Stimulated activated CD4-positive, alpha-beta T cell treated with anti-CD3 and anti-CD28 coated beads, TNF-alpha, amount 100 ng/mL, for 1 hour (primary cell): ENCODE results near the gene CDADC1.

Experiments
- DNase-seq, 3 donors: peaks; one replicate each; pipeline ENCODE4 v3.0.0-alpha.2; 2020; ENCODE audit warnings: low read depth in 3 of 3, low spot score in 1 of 3

CDADC1 gene

GRCh38 chr13:49235856-49236431, 11.8 kb upstream of the CDADC1 start:
- no peak for DNase-seq

- no peak for DNase-seq
Observed at GRCh38 chr13:49238621-49239020, 9.1 kb upstream of the CDADC1 start.

DNA sequence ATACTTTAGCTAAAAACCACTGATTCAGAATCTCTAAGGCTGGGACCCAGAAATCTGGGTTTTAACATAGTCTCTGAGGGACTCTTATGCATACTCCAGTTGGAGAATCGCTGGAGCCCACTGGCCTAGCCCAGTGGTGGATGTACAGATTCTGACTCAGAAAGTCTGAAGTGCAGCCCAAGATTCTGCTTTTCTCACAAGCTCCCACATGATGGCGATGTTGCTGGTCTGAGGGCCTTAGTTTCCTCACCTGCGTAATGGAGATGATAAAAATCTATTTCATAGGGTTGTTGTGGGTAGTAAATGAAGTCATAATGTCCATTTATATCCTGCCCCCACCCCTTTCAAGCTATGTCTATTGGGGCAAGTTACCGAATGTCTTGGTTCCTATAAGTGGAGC, 7.7 kb upstream of the CDADC1 start:
- DNase-seq = no peak

DNA sequence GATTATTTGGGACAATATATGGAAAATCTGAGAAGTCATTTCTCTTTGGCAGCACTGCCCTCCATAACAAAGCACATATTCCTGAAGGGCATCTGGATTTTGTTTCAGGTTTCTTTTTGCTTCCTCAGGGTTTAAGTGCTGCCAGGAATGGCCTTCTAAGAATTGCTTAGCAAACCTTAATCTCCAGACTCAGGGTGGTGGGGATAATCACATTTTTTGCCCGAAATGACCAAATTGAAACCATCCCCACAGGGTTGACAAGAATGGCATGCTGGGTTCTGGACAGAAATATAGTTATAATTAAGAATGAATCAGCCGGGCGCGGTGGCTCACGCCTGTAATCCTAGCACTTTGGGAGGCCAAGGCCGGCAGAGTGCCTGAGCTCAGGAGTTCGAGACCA, 6.4 kb upstream of the CDADC1 start:
- DNase-seq = no peak

GRCh38 chr13:49245101-49245500, 2.6 kb upstream of the CDADC1 start:
- DNase-seq = no peak

GRCh38 chr13:49246850-49247642, 679 bp upstream of the CDADC1 start:
- no peak for DNase-seq

- DNase-seq = no peak
Observed at GRCh38 chr13:49248622-49249002, 887 bp downstream of the CDADC1 start.

DNA sequence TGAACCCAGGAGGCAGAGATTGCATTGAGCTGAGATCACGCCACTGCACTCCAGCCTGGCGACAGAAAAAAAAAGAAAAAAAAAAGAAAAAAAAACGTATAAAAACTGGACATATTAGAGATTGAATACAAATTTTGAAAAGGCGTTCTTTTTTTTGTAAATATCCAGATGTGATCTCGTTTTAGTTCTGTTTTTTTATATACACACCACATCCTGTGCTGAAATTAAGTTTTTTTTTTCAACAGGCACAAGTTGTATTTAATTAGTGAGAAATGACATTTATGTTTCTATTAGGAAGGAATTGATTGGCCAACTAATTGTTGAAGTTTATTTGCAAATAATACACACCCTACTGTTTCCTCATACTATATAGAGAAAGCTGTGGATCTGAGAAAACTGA, 3.6 kb downstream of the CDADC1 start:
- DNase-seq = no peak

GRCh38 chr13:49253310-49253709, 5.6 kb downstream of the CDADC1 start:
- DNase-seq = no peak

DNA sequence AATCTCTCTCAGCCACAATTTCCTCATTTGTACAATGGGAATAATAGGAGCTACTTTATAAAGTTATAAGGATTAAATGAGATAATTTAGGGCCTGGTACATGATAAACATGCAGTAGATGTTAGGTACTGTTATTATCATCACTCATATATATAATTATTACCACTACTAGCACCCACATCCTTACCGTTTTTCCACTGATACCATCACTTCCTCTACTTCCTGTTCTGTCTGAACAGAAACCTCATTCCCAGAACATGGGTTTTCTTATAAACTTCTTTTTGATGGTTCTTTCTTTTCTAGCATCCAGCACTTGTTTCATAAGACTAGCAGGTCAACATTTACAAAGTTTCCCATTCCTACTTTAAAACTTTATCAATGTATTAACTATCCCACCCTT, 6.3 kb downstream of the CDADC1 start:
- no peak for DNase-seq

- DNase-seq = no peak
Observed at GRCh38 chr13:49256841-49257240, 9.1 kb downstream of the CDADC1 start.

DNA sequence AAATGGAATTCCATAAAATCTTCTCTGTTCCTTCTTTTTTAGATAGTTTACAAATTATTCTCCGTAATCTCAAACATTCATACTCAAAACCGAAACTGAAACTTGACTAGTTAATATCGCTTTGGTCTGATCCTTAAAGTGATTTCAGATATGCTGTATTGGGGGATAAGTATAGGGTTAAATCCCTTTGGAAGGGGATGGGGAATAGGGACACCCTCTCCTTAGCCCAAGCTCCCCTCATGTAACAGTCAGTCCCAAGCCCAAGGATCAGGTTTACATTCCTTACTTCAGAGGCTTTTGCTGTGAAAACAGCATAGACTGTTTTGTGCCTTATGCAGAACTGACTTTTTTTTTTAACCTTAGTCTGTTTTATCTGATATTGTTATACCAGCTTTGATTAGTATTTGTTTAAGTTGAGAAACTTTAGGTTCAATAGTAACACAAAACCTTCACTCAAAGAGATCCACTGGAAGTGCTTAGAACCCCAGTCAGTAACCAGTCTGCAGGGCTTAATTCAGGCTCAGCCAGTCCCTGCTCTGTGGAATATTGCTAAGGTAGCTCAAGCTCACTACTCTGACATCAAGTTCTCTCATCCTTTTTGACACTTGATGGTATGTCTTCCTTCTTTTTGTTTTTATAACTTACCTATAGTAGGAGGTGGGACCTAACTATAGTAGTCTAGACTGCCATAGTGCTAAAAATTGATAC, 10.5 kb downstream of the CDADC1 start:
- no peak for DNase-seq

DNA sequence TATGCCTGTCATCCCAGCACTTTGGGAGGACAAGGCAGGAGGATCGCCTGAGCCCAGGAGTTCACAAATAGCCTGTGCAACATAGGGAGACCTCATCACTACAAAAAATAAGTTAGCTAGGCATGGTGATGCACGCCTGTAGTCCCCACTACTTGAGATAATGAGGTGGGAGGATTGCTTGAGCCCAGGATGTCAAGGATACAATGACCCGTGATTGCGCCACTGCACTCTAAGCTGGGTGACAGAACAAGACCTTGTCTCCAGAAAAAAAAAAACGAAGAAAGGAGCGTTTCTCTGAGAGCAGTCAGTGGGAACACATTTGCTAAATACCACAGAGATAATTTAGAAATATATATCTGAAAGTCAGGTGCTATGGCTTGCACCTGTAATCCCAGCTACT, 11.9 kb downstream of the CDADC1 start:
- DNase-seq = no peak

- DNase-seq = no peak
Observed at GRCh38 chr13:49262634-49263033, 14.9 kb downstream of the CDADC1 start.

- no peak for DNase-seq
Observed at GRCh38 chr13:49265822-49266221, 18.1 kb downstream of the CDADC1 start.

GRCh38 chr13:49271264-49271663, 23.5 kb downstream of the CDADC1 start:
- DNase-seq = no peak

DNA sequence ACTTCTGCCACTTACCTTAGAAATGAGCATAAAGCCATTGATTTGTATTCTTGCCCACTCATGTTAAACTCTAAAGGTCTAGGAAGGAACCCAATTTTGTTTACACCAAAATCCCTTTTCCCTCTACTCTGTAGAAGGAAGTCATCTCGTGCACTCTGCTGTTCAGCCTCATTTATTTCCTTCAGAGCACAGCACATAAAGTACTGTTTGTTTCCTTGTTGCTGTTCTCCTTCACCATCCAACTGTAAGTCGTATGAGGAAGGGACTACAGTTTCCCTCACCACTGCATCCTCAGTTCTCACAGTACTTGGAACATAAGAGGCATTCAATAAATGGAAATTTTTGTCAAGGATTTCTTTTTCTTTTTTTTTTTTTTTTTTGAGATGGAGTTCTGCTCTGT, 24.6 kb downstream of the CDADC1 start:
- no peak for DNase-seq

DNA sequence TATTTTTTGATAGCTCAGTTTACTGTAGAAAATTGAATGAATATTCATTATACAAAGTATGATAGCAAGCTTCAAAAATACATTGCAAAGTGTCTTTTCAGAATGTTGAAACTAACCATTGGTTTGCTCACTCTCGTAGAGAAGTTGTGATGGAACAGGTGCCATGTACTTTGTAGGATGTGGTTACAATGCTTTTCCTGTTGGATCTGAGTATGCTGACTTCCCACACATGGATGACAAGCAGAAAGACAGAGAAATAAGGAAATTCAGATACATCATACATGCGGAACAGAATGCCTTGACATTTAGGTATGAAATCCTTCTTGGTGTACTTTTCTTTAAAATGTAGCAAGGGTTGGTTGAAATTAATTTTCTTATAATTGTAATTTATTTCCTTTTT, 30.5 kb downstream of the CDADC1 start:
- DNase-seq = no peak

DNA sequence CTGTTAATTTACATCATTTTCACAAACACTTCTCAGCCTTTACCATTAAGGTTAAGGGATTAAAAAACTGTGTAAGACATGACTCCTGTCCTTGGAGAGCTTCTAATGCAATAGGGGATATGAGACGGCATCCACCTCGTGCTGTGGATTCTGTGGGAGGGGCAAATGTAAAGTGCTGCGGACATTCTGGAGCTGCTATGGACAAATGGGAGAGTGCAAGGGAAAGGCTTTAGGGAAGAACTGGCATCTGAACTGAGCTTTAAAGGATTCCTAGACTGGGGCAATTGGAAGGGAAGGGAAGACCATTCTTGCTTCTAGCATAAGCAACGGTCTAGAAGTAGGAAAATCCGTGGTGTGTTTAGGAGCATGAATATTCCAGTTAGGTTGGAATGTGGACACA, 31.4 kb downstream of the CDADC1 start:
- no peak for DNase-seq

GRCh38 chr13:49279885-49280284, 32.2 kb downstream of the CDADC1 start:
- no peak for DNase-seq

DNA sequence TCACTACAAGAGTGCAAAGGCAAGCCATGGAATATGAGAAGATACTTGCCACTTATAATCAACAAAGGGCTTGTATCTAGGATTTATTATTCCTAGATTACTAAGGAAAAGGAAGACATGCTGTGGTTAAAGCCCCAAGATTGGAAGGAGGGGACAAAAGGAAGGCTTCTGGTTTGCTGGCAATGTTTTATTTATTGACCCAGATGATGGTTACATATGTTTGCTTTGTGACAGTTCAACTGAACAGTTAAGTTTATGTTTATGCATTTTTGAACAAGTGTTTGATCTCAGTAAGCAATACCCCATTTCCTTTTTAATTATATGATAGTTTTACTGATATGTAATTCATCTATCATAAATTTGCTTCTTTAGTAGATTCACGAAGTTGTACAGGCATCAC, 40.3 kb downstream of the CDADC1 start:
- no peak for DNase-seq

DNA sequence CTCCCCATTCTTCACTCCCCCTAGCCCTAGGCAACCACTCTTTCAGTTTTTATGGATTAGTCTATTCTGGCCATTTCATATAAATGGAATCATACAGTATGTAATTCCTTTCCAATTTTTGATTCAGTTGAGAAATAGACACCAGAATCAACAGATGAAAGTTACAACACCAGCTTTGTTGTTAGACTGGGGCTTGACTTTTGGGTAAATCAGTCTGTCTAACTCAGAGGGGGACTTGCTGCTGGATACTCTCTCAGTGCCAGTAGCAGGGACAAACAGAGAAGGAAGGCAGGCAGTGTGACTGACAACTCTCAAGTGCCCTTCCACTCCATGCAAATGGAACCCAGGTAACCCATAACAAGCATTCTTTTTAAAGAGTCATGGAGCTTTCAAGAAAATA, 40.7 kb downstream of the CDADC1 start:
- DNase-seq = no peak
